ENCODE data around the gene NEURL4.
A peak's percentile ranks its signal among the peaks of the same experiment; 100 is the strongest.
"Not testable (repeated sequence)": the region's sequence is repeated elsewhere in the genome, so short reads cannot be mapped to it uniquely, and the experiment has no call there.

NEURL4 gene

DNA sequence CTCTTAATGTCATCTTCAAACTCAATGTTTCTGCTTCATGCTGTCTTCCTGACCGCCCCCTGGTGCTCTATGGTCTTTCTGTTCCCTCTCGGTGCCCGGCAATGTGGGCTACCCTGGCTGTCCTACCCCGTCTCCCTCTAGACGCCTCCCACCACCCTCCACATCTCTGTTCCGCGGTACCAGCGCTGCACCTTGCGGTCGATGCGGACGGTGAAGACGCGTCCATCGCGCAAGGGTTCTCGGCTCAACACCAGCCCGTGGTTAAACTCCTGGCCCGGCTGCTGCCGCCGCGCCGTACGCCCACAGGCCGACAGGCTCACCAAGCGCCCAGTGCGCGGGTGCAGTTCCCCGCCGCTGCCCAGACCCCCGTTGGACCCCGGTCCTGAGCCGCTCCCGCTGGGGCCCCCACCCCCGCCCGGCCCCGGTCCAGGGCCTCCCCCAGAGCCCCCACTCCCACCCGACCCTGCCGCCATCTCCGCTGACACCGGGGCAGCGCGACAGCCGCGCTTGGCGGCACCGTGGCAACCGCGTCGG lies at the start of gene NEURL4:
TSS of gene NEURL4 (minus strand) at position 496 of the 534 bp plus-strand sequence. CDS start at position 473, 23 bp downstream.
- no peak for DNase-seq

DNA sequence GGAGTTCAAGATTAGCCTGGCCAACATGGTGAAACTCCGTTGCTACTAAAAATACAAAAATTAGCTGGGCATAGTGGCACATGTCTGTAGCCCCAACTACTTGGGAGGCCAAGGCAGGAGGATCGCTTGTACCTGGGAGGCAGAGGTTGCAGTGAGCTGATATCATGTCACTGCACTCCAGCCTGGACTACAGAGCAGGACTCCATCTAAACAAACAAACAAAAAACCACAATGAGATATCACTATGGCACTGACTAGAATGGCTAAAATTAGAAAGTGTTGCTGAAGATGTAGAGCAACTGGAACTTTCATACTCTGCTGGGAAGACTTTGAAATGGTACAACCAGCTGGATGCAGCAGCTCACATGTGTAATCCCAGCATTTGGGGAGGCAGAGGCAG lies 45.2 kb upstream of the NEURL4 start:
- DNase-seq: no peak

DNA sequence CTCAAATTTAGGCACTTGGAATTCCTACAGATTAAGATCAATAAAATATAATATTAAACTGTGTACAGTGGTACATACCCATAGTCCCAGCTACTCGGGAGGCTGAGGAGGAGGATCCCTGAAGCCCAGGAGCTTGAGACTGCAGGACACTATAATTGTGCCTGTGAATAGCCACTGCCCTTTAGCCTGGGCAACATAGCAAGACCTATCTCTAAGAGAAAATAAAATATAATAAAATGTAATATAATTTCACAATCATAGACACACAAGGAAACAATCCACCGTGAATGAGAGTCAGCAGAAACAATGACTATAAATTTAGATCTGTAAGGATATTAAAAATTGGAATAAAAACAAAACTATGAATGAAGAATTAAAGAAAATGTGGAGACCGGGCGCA lies 41.7 kb upstream of the NEURL4 start:
- no peak for DNase-seq

DNA sequence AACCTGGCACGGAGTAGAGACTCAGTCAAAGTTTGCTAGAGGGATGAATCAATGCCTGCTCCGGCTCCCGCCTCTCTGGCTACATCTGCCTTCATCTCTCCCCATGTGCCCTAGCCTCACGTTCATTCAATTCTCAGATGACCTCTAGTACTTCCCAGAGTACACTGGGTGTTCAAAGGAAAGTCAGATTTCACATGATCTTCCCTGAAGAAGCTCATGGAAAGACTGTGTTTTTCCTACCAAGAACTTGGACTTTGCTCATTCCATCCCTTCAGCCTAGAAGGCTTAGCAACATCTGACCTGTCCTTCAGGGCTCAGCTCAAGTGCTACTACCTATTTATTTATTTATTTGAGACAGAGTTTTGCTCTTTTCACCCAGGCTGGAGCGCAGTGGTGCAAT lies 40.7 kb upstream of the NEURL4 start:
- DNase-seq: no peak

DNA sequence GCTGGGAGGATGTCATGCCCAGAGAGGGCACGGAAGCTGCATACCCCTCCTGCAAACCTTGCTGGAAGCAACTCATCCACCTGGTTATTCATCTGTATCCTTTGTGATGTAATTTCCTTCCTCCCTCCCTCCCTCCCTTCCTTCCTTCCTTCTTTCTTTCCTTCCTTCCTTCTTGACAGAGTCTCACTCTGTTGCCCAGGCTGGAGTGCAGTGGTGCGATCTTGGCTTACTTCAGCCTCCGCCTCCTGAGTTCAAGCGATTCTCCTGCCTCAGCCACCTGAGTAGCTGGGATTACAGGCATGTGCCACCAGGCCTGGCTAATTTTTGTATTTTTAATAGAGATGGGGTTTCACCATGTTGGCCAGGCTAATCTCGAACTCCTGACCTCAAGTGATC lies 39.5 kb upstream of the NEURL4 start:
- DNase-seq: not testable (repeated sequence)

DNA sequence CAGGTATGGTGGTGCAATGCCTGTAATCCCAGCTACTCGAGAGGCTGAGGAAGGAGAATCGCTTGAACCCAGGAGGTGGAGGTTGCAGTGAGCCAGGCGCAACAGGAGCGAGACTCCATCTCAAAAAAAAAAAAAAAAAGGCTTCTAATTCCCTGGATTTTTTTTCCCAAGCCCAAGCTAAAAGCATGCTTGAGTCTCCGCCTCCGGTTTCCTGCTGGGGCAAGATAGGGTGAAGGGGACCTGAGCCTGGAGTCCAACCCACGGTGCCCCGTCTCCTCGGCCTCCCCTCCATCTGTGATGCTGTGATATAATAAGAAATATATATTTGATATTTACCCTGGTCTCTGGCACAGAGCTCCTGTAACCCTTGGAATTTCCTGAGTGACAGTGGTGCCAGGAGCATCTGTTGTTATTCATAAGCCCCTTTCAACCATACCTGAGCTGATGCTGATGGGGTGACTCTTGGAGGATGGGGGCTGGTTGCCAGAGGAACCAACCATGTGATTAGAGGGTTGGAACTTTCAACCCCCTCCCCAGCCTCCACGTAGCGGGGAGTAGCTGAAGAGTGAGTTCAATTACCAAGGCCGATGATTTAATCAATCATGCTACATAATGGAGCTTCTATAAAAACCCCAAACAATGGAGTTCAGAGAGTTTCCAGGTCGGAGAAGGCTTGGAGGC lies 38.9 kb upstream of the NEURL4 start:
- no peak for DNase-seq

DNA sequence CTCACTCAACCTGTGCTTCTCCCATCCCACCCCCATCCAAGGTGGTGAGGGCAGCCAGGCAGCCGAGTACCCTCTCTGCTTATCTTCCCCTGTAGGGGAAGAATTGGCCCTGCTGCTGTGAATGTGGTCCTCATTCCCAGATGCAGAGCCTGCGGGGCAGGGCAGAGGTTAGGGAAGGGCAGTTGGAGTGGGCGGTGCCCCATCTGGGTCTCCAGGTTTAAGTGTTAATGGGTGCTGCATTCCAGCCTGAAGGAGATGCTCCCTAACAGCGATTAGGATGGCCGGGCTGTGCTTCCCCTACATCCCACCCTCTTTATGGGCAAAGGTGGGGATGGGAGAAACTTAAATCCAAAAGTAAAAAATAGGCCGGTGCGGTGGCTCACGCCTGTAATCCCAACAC lies 37.9 kb upstream of the NEURL4 start:
- DNase-seq: no peak

DNA sequence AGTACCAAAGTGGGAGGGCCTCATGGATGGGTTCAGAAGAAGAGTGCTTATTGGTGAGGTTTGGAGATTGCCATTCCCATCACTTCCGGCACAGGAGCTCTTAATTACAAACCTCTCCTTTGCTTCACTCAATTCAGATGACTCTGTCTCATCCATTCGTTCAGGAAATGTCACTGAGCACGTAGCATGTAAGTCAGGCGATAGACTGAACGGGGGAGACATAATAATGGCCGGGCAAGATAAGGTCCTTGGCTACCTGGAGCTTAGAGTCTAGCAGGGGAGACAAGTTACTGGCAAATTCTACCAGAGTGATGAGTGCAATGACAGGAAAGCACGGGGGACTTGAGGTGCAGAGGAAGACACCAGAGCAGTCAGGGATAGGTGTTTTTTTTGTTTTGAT lies 36.8 kb upstream of the NEURL4 start:
- not testable (repeated sequence) for DNase-seq

DNA sequence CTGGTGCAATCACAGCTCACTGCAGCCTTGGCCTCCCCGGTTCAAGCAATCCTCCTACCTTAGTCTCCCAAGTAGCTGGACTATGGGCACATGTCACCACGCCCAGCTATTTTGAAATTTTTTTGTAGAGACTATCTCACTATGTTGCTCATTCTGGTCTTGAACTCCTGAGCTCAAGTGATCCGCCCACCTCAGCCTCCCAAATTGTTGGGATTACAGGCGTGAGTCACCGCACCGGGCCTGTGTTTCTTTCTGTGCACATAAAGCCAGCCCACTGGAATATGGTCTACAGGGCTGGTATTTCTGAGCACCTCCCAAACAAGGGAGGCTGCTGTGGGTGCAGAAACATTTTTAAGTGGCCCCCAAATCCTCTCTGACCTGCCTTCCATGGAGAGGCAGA lies 34.2 kb upstream of the NEURL4 start:
- DNase-seq: no peak

DNA sequence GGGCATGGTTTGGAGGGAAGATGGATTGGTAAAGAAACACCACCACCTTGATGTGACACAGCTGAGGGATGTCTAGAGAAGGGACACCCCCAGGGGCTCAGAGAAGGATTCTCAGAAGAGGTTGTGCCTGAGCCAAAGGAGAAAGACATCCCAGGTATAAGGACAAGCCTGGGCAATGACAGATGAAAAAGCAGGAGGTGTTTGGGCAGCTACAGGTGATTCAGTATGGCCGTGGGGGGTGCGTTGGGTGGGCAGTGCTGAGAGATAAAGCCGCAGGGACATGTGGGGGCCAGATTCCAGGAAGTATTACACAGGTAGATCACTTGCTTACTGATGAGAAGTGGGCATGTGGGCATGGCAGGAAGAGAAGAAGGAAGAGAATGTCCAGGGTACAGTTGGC lies 32.8 kb upstream of the NEURL4 start:
- DNase-seq: no peak

DNA sequence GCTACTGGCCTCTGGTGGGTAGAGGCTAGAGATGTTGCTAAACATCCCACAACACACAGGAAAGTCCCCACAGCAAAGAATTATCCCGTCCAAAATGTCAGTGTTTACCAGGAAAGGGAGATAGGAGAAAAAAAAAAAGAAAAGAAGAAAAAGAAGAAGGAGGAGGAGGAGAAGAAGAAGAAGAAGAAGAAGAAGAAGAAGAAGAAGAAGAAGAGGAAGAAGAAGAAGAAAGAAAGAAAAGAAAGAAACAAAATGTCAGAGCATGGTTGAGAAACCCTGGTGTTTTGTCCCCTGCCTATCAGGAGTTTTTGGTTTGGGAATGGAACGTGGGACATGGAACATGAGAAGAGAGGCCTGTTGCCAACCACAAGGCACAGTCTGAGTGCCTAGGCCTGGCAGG lies 28.2 kb upstream of the NEURL4 start:
- DNase-seq: no peak

DNA sequence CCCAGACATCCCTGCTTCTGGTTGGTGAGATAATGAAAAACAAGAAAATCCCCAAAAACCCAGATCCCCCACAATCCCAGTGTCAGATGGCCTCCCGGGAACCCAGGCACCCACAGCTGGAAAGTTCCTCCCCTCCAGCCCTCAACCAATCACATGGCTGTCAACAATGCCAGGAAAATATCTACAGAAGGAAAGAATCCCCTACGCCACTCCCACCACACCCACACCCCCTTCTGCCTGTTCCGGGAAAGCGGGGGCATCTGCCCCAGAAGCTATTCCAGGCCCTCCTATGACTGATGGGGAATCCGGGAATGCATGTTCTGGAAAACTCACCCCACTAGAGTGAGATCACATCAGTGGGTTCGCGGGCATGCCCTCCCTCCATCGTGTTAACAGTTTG lies 27.6 kb upstream of the NEURL4 start:
- DNase-seq: no peak

DNA sequence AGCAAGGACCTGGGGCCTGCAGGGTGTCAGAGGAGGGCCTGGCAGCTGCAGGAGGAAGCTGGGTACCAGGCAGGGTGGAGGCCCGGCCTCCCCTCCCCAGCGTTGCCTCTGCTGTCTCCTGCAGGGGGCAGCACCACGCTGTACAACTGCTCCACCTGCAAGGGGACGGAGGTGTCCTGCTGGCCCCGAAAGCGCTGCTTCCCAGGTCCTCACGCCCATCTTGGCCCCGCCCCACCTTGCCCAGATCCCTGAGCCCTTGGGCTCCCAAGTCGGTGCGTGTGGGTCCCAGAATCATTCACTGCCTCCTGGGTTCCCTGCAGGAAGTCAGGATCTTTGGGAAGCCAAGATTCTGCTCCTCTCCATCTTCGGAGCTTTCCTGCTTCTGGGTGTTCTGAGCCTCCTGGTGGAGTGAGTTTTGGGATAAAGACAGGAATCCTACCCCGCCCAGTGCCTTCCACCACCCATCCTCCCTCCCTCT lies 27.0 kb upstream of the NEURL4 start:
- DNase-seq: peak; percentile 56

DNA sequence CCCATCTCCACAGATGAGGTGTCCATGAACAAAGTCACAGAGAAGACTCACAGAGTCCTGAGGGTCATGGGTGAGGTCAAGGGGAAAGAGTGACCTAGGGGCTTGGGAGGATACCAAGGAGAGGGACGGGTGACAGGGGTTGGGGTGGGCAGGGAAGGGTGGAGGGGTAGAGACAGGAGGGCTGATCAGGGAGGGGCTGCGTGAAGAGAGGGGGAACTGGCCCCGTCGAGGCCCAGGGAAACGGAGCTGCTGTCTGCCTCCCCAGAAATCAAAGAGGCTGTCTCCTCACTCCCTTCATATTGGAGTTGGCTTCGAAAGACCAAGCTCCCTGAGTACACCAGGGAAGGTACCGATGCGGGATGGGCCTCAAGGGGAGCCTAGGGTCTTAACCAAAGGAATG lies 26.4 kb upstream of the NEURL4 start:
- no peak for DNase-seq

DNA sequence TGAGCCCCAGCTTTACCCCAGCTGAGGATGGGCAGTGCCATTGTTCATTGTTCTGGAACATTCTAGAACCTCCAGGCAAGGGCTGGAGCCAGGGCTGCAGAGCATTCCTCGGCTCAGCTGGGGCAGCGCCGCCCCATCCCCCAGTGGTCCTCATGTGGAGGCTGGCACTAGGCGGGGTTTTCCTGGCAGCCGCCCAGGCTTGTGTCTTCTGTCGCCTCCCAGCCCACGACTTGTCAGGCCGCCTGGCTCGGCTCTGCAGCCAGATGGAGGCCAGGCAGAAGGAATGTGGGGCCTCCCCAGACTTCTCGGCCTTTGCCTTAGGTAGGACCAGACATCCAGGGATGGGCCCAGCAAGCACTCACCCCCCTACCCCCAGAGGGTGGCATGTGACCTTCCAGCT lies 25.9 kb upstream of the NEURL4 start, which contains the start of gene TMEM95:
TSS of gene TMEM95 (plus strand) at position 104 of the 400 bp plus-strand sequence. CDS start at position 153, 49 bp downstream.
- DNase-seq: peak; percentile 44

DNA sequence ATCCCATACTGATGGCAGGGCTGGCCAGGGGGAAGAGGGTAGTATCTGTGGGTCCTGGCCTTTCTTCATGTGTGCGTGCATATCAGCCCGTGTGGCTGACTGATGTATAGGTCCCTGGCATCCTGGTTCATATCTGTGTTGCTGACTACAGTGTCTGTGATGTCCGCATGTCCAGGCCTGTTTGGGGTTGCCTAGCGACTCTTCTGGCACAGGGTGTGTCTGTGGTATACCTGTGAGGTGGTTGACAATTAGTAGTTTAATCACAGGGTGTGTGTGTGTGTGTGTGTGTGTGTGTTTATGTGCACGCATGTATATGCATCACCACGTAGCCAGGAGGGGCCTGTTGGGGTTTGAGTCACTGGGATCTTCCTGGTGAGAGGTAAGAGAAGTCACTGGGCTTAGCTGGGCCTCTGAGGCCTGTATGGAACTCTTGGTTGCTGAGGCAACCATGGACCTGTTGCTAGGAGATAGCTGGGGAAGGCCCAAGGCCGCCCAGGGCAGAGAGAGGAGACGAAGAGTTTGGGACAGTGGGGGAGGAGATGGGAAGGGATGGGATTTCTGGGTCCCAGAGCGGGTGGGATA lies 25.2 kb upstream of the NEURL4 start:
- no peak for DNase-seq

DNA sequence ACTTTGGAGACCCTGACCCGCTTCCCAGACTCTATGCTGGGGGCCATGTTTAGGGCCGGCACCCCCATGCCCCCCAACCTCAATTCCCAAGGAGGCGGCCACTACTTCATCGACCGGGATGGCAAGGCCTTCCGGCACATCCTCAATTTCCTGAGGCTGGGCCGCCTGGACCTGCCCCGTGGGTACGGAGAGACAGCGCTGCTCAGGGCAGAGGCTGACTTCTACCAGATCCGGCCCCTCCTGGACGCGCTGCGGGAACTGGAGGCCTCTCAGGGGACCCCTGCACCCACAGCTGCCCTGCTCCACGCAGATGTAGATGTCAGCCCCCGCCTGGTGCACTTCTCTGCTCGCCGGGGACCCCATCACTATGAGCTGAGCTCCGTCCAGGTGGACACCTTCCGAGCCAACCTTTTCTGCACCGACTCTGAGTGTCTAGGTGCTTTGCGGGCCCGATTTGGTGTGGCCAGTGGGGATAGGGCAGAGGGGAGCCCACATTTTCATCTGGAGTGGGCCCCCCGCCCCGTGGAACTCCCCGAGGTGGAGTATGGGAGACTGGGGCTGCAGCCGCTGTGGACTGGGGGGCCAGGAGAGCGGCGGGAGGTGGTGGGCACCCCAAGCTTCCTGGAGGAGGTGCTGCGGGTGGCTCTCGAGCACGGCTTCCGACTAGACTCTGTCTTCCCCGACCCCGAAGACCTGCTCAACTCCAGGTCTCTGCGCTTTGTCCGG lies 23.9 kb upstream of the NEURL4 start:
- DNase-seq: no peak

DNA sequence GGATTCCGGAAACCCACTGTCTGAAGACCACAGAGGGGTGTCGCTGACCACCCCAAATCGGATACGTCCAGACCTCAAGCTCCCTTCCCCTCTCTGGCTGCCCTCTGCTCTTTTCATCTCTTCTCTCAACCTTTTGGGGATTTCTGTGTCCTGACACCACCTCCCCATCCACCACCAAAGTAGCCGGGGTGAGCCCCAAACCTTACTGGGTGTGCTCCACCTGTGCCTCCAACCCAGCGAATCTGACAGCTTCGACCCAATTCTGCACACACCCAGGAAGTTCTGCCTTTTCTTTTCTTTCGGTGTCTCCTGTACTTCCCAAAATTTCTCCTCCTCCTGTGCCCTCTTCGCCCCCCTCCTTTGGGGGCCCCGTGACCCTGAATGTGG lies 23.4 kb upstream of the NEURL4 start:
- DNase-seq: no peak

DNA sequence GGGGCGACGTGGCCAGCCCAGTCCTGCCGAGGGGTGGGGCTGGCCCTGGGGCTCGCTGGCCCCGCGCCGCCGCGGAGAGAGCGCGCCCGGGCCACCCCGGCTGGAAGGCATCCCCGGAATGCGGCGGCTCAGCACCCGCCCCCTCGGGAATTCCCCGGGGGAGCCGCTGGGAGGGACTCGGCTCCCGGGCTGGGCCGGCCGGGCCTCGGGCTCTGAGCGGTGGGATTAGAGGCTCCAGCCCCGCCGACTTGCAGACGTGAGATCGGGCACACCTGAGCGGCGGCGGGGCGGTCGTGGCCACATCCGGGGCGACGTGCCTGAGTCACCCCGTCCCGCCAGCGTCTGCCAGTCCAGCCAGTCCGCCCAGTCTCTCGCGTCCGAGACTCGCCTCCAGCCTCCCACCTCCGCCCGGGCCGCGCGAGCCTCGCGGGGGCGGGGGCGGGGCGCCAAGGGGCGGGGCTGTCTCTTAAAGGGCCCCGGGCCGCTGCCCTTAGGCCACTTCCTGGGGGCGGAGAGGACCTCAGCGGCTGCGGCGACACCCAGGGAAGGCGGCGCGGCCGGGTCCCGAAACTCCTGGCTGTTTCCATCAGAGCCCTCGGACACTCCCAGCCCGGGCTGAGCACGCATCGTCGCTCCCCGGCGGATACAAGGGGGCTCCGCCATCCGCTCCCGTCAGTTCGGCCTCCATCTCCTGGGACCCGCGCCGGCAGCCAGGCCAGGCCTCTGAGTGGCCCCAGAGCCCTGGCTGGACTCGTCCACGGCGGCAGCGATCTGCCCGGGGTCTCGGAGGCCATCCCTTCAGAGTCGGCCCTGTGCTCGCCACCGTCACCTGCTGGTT lies 22.7 kb upstream of the NEURL4 start, which contains the start of gene KCTD11:
TSS of gene KCTD11 (plus strand) at position 498 of the 838 bp plus-strand sequence.
- no peak for DNase-seq

DNA sequence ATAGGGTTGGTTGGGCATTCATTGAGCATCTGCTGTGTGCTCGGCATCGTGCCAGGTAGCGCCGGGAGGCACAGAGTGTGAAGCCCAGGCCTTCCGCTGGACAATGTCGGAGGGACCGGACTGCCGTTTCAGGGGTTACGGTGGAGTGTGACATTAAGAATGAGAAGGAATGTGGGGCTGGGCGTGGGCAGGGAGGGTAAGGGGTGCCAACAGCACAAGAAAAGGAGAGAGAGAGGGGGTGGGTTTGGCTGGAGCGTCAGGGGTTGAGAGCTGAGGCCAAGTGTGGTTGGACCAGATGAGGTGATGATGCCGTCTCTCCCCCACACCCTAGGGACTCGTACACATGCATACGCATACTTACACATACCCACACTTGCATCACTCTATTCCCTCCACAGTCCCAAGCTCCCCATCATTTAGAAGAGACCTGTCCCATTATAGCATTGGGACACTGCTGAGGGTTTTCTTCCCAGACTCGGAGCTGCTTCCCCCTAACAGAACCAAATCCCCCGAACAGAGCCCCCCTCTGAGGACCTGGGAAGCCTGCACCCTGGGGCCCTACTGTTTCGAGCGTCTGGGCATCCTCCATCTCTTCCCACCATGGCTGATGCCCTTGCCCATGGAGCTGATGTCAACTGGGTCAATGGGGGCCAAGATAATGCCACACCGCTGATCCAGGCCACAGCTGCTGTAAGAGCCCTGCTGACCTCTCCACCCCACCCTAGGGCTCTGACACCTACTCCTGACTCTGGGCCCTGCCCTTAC lies 19.5 kb upstream of the NEURL4 start:
- DNase-seq: no peak

DNA sequence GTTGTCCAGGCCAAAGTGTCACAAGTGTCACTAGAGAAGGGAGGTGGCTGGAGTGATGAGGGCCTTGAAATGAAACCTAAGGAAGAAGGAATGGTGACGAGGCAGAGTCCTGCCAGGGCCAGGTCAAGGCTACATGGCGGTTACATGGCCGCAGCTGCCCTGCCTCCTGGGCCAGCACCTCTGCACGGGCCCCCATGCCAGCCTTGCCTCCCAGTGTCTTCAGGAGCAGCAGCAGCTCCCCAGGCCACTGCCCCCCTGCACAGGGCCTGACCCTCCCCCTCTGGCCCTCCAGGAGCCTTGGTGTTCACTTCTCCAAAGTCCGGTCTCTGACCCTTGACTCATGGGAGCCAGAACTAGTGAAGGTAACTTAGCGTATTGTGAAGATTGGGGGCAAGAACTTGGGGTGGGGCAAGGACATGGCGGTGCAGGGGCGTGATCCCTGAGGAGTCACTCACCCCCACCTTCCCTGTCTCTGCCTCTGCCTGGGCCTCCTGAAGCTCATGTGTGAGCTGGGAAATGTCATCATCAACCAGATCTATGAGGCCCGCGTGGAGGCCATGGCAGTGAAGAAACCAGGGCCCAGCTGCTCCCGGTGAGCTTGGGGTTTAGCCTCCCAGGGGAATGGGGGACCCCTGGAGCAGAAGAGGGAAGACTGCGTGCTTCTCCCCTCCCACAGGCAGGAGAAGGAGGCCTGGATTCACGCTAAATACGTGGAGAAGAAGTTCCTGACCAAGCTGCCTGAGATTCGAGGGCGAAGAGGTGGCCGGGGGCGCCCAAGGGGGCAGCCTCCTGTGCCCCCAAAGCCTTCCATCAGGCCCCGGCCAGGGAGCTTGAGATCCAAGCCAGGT lies 18.7 kb upstream of the NEURL4 start:
- DNase-seq: no peak
